SHP77 (cell line): Measurements from ENCODE around the gene C2orf92.
"Not testable (repeated sequence)": the region's sequence is repeated elsewhere in the genome, so short reads cannot be mapped to it uniquely, and the experiment has no call there.

Experiments
- DNase-seq, 2 experiments: peaks; one replicate each; lab custom pipeline; 2025; lab: John Stamatoyannopoulos, UW

Gene C2orf92

DNA sequence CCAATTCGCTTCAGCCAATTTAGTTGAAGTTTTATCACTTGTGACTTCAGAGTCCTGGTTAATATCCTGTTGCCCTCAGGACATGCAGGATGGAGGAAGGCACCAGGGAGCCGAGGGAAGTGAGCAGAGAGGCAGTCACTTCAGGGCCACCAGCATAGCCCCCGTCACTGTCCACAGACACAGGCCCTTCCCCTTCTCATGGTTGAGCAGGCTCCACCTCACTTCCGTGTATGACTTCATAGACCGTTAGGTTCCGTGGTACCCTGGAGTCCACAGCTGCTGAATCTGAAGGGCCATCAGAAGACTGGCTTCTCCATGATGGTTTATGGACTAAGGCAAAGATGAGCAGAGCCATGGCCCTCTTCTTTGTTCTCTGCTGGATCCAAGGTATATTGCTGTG is at the start of gene C2orf92:
Gene C2orf92 (plus strand): TSS at position 266 of the 400 bp plus-strand sequence. CDS start 76 bp downstream, at position 342.
- DNase-seq, result no peak

DNA sequence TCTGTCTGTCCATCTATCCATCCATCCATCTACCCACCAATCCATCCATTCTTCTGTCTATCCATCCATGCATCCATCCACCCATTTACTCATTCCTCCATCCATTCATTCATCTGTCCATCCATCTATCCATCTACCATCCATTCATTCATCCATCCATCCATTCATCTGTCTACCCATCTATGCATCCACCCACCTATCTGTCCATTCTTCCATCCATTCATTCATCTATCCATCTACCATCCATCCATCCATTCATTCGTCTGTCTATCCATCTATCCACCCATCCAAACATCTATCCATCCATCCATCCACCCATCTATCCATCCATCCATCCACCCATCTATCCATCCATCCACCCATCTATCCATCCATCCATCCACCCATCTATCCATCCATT is 49.0 kb upstream of the C2orf92 start:
- not testable (repeated sequence) for DNase-seq

DNA sequence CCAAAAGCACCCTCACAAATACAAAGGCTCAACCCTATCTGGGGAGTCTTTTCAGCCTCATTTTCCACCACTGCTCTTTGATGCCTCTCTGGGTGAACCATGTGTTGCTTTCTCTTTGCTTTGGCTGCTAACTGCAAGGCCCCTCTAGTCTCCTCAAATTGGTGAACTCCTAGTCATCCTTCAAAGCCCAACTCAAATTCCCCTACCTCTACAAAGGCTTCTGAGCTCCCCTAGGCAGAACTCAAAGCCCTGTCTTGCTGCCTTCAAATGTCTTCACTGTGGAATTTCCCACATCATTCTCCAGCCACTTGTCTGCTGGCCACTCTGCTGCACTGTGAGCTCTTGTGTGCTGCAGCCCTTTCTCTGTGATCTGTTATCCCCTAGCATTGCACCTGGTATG is 46.5 kb upstream of the C2orf92 start:
- peak in 1 of 2 experiments; percentile 14 for DNase-seq

DNA sequence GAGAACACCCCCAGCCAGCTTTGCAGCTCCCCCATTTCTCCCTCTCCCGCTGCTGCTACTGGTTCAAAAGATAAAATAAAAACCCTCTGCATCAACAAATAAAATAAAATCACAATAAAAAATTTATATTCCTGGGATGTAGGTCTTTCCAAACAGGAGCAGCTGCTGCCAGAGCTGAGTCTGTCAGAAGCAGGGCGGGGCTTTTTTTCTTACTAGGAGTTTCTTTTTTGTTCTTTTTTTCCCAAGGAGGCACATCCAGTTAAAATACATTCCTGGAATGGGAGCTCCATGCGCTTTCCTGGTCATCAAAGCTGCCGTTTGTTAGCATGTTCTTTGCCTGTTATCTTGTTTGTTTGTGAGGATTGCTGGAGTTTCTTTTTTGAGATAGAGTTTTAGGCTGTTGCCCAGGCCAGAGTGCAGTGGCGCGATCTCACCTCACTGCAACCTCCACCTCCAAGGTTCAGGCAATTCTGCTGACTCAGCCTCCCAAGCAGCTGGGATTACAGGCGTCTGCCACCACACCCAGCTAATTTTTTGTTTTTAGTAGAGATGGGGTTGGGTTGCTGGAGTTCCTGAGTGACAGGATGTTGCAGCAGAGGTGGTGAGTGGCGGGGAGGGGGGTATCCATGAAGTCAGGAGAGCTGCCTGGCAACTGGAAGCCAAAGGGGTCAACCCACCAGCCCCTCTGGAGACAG is 44.0 kb upstream of the C2orf92 start:
- DNase-seq, result not testable (repeated sequence)

DNA sequence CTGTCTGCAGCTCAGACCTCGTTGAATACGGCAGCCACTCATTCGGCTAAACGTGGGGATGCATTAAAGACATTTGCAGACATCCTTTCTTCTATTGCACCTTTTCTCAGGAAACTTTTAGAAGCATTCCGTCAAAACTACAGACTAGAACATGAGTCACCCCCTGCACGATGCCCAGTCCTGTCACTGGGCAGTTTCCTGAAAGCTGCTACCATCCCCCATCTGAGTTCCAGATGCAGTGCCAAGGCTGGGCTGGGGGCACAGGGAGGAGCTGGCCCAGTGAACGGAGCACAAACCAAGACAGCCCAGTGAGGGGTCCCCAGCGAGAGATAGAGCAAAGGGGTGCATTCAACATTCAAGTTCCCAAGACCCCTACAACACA is 43.5 kb upstream of the C2orf92 start:
- DNase-seq, result not testable (repeated sequence)

GRCh38 chr2:97644023-97644717 is 25.3 kb upstream of the C2orf92 start:
- no peak for DNase-seq

DNA sequence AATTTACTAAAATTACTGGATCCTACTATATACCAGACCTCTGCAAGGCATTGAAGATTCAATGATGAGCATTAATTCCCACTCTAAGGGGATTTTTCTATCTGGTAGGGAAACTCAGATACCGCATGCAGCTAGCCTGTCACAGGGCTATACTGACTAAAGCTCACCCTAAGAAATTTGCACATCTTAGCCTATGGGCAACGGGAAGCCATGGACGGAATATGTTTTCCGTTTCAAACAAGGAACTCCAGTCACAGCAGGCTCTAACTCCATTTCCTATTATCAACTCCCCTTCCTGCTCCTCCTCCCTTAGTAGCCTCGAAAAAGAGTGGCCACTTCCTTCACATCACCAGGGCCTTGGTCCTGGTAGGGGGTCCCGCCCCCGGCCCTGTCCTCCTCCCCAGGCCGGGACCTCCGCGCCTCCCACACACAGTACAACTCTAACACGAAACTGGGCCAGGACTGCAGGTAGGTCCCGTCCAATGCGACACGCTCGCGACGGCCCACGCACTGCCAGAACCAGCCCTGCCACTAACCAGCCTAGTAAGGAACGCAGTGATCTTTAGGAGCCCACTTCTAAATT is 24.3 kb upstream of the C2orf92 start:
- peak in 1 of 2 experiments; percentile 20 for DNase-seq

DNA sequence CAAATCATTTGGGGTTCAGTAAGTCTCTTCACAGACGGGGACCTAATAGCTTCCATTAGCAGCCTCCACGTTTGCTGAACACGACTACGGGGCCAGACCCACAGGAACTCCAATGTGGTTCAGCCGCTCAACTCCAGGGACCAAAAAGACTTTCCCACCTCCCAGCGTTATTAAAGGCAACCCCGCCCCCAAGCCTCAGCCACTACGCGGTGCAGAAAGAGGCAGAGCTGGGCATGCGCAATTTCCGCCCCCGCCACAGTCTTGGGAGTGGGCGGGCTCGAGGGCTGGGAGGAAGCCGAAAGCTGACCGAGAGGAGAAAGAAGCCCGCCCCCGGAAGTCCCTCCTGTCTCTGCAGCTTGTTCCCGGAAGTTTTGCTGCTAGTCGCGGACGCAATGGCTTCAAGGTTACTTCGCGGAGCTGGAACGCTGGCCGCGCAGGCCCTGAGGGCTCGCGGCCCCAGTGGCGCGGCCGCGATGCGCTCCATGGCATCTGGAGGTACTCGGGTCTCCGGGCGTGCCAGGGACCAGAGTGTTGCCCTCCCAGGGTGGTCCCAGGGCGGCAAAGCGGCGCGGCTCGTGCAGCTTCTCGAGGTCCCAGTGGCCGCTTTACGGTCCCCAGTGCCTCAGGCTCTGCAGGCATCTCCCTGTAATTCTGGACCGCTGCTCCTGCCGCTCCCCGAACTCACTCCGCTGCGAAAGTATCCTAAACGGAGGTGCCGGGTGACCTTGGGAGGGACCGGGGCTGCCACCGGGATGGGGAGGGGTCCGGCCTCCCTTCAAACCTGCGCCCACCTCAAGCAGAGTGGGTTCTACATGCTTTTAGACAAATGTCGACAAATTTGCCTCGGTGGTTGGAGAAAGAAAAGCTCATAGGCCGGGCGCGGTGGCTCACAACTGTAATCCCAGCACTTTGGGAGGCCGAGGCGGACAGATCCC is 23.6 kb upstream of the C2orf92 start, which contains the start of gene COX5B:
Gene COX5B (plus strand): TSS at position 368 of the 935 bp plus-strand sequence. CDS start 25 bp downstream, at position 393.
- DNase-seq, result peak; percentile 97 to 98

GRCh38 chr2:97646977-97647376 is 22.5 kb upstream of the C2orf92 start:
- no peak for DNase-seq

DNA sequence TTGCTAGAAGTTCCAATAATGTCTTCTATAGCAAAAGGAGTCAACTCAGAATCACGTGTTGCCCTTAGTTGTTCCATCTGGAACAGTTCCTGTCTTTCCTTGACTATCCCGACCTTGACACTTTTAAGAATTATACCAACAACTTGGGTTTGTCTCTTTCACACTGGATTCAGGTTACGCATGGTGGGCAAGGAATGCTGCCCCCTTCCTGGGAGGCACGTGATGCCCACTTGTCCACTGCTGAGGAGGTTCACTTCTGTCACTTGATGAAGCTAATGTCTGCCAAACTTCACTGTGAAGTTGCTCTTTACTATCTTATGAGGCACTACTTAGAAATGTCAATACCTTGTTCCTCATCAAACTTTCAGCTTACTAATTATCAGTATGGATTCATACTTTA is 18.4 kb upstream of the C2orf92 start:
- no peak for DNase-seq

DNA sequence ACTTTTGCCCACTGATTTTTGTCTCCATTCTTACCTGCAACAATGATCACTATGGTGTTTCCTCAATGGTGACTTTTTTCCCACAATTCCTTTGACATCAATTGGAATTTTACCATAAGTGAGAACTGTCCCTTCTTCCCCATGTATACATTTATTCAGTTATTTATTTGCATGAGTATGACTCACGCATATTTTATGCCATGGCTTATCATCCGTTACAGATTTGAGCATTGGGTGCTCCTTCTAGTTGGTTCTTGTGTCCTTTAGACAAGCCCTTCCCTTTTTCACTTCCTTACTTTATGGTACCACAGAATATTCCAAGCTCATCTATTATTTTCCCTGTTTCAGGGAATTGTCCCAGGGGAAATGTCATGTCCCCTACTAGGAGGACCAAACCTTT is 16.0 kb upstream of the C2orf92 start:
- no peak for DNase-seq

GRCh38 chr2:97653874-97654273 is 15.6 kb upstream of the C2orf92 start:
- DNase-seq, result no peak

DNA sequence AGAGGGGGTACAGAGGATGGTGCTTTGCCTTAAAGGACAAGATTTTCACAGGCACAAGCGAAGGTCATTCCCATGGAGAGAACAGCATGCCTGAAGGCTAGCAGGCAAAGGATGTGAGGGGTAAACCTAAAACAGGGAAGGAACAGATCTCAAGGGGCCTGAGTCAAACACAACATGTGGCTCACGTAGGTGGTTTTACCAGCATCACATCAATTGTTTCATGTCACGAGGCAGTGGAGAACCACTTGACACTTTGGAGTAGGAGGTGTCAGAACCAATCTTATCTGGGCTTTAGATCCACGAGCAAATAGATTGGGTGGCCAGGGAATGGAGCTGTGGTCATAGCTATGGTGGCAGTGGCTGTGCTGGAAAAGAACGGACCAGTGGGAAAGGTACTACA is 15.2 kb upstream of the C2orf92 start:
- DNase-seq, result no peak

- DNase-seq, result no peak
These were observed 14.7 kb upstream of the C2orf92 start for GRCh38 chr2:97654791-97655190.

DNA sequence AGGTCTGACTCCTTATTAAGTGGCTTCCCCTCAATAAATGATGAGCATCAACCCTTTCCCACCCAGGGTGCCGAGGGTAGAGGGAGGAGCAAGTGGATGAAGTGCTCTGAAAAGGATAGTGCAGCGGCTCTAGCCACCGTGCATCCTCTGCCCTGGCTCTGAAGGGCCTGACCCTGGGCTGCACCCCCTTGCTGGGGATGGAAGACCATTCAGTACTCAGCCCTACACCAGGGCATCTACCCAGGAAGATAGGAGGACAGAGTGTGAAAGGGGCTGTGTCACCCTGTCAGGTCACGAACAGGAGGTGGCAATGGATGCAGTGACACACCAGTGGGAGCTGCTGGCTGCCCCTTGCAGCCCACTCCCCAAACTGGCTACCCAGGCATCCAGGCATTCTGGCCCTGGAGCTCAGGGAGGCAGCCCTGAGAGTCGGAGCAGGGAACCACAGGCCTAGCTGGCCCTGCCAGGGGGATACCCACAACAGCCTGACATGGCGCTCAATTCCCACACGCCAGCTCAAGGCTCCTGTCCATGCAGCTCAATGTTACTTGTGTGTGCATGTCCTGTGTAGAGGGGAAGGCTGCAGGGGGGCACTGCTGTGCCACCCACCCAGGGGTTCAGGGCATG is 13.3 kb upstream of the C2orf92 start:
- no peak for DNase-seq

GRCh38 chr2:97656905-97657587 is 12.5 kb upstream of the C2orf92 start:
- no peak for DNase-seq

GRCh38 chr2:97657986-97658690 is 11.4 kb upstream of the C2orf92 start:
- DNase-seq, result no peak

DNA sequence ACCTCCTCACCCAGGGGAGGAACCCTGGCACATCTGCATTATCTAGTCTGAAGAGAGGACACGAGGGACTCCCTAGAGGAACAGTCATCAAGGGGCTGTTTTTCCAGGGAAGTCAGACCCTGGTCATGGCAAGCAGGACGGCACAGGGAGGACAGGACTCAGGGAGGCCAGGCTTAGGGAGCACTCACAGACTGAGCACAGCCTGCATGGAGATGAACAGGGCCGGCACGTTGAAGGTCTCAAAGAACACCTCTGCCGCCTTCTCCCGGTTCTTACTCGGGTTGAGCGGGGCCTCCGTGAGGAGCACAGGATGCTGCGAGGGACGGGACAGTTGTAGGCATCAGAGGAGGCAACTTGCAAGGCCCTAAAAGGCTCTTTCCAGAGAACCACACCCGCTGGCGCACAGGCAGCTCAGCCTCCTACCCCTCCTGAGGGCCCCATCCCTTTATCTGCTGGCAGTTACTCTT is 10.8 kb upstream of the C2orf92 start:
- DNase-seq, result no peak

DNA sequence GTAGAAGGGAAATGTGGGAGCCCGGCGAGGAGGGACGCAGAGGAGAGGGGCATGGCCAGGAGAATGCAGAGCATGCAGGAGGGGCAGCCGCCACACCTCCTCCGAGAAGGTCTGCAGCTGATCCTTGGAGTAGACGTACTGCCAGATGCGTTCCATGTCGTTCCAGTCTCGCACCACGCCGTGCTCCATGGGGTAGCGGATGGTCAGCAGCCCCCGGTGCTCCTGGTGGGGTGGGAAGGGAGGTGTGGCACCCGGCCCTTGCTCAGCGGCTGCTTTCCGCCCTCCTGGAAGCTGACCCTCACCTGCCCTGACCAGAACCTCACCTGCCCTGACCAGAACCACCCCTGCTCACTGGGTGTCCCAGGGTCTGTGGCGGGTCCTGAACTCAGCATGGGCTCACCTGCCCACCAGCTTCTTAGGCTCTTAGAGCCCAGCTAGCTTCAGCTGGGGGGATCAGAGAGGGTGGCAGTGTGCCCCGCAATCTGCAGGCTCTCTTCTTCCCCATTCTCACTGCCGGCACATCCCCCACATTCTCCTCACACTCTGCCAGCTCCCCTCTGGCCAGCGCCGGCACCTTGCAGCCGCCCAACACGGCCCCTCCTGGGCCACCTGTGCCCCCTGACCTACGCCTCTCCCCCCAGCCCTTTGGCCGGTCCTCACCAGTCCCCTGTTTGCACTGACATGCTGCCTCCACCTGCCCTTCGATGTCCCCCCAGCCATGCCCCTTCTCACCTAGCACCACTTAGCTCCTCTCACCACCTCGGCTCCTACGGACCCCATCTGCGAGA is 10.1 kb upstream of the C2orf92 start:
- no peak for DNase-seq
